SK-N-SH treated with all-trans-retinoic acid at 6 μM for 48 hours (cell line): ENCODE results near the gene TREX2.

Source experiments
- TSHZ2 ChIP-seq: fragments of 250-450 bp; sonication (Bioruptor Pico); IDR thresholded peaks from 2 replicates; pipeline ENCODE4 v1.5.0; 2020; ENCODE audit warnings: mild to moderate bottlenecking, moderate library complexity
- ZFP30 ChIP-seq: fragments of 450-650 bp; formaldehyde crosslinking; IDR thresholded peaks from 2 replicates; pipeline ENCODE4 v1.5.0; 2022; ENCODE audit warnings: mild to moderate bottlenecking, moderate library complexity

GRCh38 chrX:153394612-153395011, 51.2 kb downstream of the TREX2 start:
- no peak for TF ChIP-seq TSHZ2
- TF ChIP-seq ZFP30 (CRISPR knock-in tag): no peak
